HepG2 (cell line): Measurements from ENCODE around the gene ERO1A. TPM values are rescaled to one million over a fixed set of nuclear protein-coding genes. Genes with fewer than 3 reads are reported as not detected.

Experiments
- DBP ChIP-seq: sonication (generic); formaldehyde crosslinking; IDR thresholded peaks from 2 replicates; pipeline ENCODE4 v1.4.0; 2020; ENCODE audit warnings: missing genetic modification reagents; ENCODE audit errors: not compliant biosample characterization
- DPF2 ChIP-seq: sonication (generic); formaldehyde crosslinking; IDR thresholded peaks from 2 replicates; pipeline ENCODE4 v1.4.0; 2020; ENCODE audit warnings: mild to moderate bottlenecking, low read depth, missing genetic modification reagents, borderline replicate concordance
- ETV5 ChIP-seq: IDR thresholded peaks from 2 replicates; pipeline ENCODE4 v1.6.1; 2018; ENCODE audit warnings: missing biosample characterization, missing genetic modification reagents, inconsistent platforms, borderline replicate concordance
- GABPB1 ChIP-seq: IDR thresholded peaks from 2 replicates; pipeline ENCODE4 v1.6.1; 2016; ENCODE audit warnings: mild to moderate bottlenecking, missing genetic modification reagents, moderate library complexity, missing compliant biosample characterization
- GATA4 ChIP-seq: sonication (generic); IDR thresholded peaks from 2 replicates; pipeline ENCODE4 v1.6.1; 2016; ENCODE audit warnings: antibody characterized with exemption, low read depth, borderline replicate concordance
- HBP1 ChIP-seq: IDR thresholded peaks from 2 replicates; pipeline ENCODE4 v1.6.1; 2016; ENCODE audit warnings: low read depth, control low read depth
- HMG20B ChIP-seq: conservative IDR thresholded peaks from 2 replicates; pipeline ENCODE4 v1.6.1; 2016; ENCODE audit warnings: missing genetic modification reagents, missing compliant biosample characterization
- ISL2 ChIP-seq: sonication (generic); formaldehyde crosslinking; IDR thresholded peaks from 2 replicates; pipeline ENCODE4 v1.5.0; 2020; ENCODE audit warnings: missing genetic modification reagents
- NAIF1 ChIP-seq: sonication (generic); formaldehyde crosslinking; IDR thresholded peaks from 2 replicates; pipeline ENCODE4 v1.5.0; 2020; ENCODE audit warnings: mild to moderate bottlenecking, missing genetic modification reagents, borderline replicate concordance
- NFKB2 ChIP-seq: sonication (generic); formaldehyde crosslinking; IDR thresholded peaks from 2 replicates; pipeline ENCODE4 v1.4.0; 2020; ENCODE audit warnings: missing genetic modification reagents, borderline replicate concordance
- PHF8 ChIP-seq: sonication (generic); formaldehyde crosslinking; IDR thresholded peaks from 2 replicates; pipeline ENCODE4 v1.5.0; 2020; ENCODE audit warnings: missing genetic modification reagents
- RAD51 ChIP-seq: fragments of 450-650 bp; IDR thresholded peaks from 2 replicates; pipeline ENCODE4 v1.6.1; 2016; ENCODE audit warnings: borderline replicate concordance
- RELA ChIP-seq: sonication (generic); formaldehyde crosslinking; IDR thresholded peaks from 2 replicates; pipeline ENCODE4 v1.4.0; 2020; ENCODE audit warnings: missing genetic modification reagents
- SATB2 ChIP-seq: sonication (generic); formaldehyde crosslinking; IDR thresholded peaks from 2 replicates; pipeline ENCODE4 v1.5.0; 2020; ENCODE audit warnings: missing genetic modification reagents
- SIN3B ChIP-seq: fragments of 150-350 bp; IDR thresholded peaks from 2 replicates; pipeline ENCODE4 v1.6.1; 2014; ENCODE audit warnings: low read length
- SMYD3 ChIP-seq: sonication (generic); formaldehyde crosslinking; IDR thresholded peaks from 2 replicates; pipeline ENCODE4 v1.8.1; 2023; ENCODE audit warnings: mild to moderate bottlenecking, missing genetic modification reagents
- TBX2 ChIP-seq: sonication (generic); formaldehyde crosslinking; IDR thresholded peaks from 2 replicates; pipeline ENCODE4 v1.5.0; 2020; ENCODE audit warnings: missing genetic modification reagents, mild to moderate bottlenecking, borderline replicate concordance
- U2AF1 ChIP-seq: fragments of 200-400 bp; formaldehyde crosslinking; optimal IDR thresholded peaks from 2 replicates; pipeline ENCODE3; 2017; ENCODE audit warnings: mild to moderate bottlenecking, low read depth, low read length
- ZBTB14 ChIP-seq: sonication (generic); formaldehyde crosslinking; IDR thresholded peaks from 2 replicates; pipeline ENCODE4 v1.4.0; 2020; ENCODE audit warnings: missing genetic modification reagents
- ZBTB38 ChIP-seq: sonication (generic); formaldehyde crosslinking; IDR thresholded peaks from 2 replicates; pipeline ENCODE4 v1.5.1; 2020; ENCODE audit warnings: mild to moderate bottlenecking, missing genetic modification reagents
- ZFP82 ChIP-seq: sonication (generic); formaldehyde crosslinking; IDR thresholded peaks from 2 replicates; pipeline ENCODE4 v1.5.1; 2020; ENCODE audit warnings: mild to moderate bottlenecking, missing genetic modification reagents, borderline replicate concordance
- ZNF225 ChIP-seq: sonication (generic); formaldehyde crosslinking; IDR thresholded peaks from 2 replicates; pipeline ENCODE4 v1.4.0; 2020; ENCODE audit warnings: mild to moderate bottlenecking, missing genetic modification reagents
- ZNF546 ChIP-seq: sonication (generic); formaldehyde crosslinking; conservative IDR thresholded peaks from 2 replicates; pipeline ENCODE4 v1.8.1; 2023; ENCODE audit warnings: mild to moderate bottlenecking, missing genetic modification reagents
- ZNF563 ChIP-seq: sonication (generic); formaldehyde crosslinking; IDR thresholded peaks from 2 replicates; pipeline ENCODE4 v1.8.0; 2022; ENCODE audit warnings: mild to moderate bottlenecking, moderate library complexity, missing genetic modification reagents
- ZNF749 ChIP-seq: sonication (generic); formaldehyde crosslinking; IDR thresholded peaks from 2 replicates; pipeline ENCODE4 v1.8.0; 2022; ENCODE audit warnings: mild to moderate bottlenecking, missing genetic modification reagents, moderate library complexity, borderline replicate concordance
- ZNF883 ChIP-seq: sonication (generic); formaldehyde crosslinking; IDR thresholded peaks from 2 replicates; pipeline ENCODE4 v1.5.1; 2020; ENCODE audit warnings: mild to moderate bottlenecking, missing genetic modification reagents; ENCODE audit errors: not compliant biosample characterization
- polyA plus RNA-seq, 8 experiments: library from polyadenylated mRNA; depleted of rRNA in 3 of 8; stranded (reverse) in 7 of 8; unstranded in 1 of 8; fragments of >200 nt; fragmentation: Illumina TruSeq in 4 of 8; extraction: Trizol in 4 of 8; gene quantifications; 2 replicates each; pipeline versions ENCODE4 v1.2.1 to v1.2.3, GENCODE V29; 2011 to 2016; ENCODE audit warnings: low read depth in 4 of 8, missing spikeins in 1 of 8, mixed read lengths in 1 of 8; ENCODE audit not compliant: insufficient read depth in 1 of 8
- total RNA-seq, 5 experiments: library from RNA; depleted of rRNA; stranded (reverse); fragments of >200 nt; fragmentation: Illumina TruSeq; extraction: Trizol; gene quantifications; 2 replicates each; pipeline ENCODE4 v1.2.3, GENCODE V29; 2016; ENCODE audit warnings: low read depth in 1 of 5

Gene ERO1A
- total and polyA plus RNA-seq, 2 of the 13 experiments (the other 11 are each of a cell fraction or from before 2014, with no cell fraction given), result 60.3 to 137 TPM

- peak; percentile 74 for TF ChIP-seq U2AF1
- TF ChIP-seq DPF2 (CRISPR knock-in tag), result no peak
- peak; percentile 14 for TF ChIP-seq ZNF883 (CRISPR knock-in tag)
- TF ChIP-seq RELA (CRISPR knock-in tag), result 0 out of 2 replicates have a peak, but pooled peaks have one; percentile 2
- peak; percentile 56; the same call in 1 of the 2 replicates for TF ChIP-seq ISL2
- TF ChIP-seq HBP1 (CRISPR knock-in tag), result peak; percentile 89
- peak; percentile 75 for TF ChIP-seq TBX2 (CRISPR knock-in tag)
- TF ChIP-seq NFKB2 (CRISPR knock-in tag), result peak; percentile 63; the same call in 1 of the 2 replicates
- peak; percentile 61; the same call in 1 of the 2 replicates for TF ChIP-seq ETV5 (CRISPR knock-in tag)
- peak; percentile 69; the same call in 1 of the 2 replicates for TF ChIP-seq ZBTB38
- peak; percentile 65; the same call in 1 of the 2 replicates for TF ChIP-seq SMYD3 (CRISPR knock-in tag)
- peak; percentile 96 for TF ChIP-seq PHF8 (CRISPR knock-in tag)
- TF ChIP-seq DBP, result no peak
- no peak for TF ChIP-seq SATB2 (CRISPR knock-in tag)
- TF ChIP-seq ZFP82, result no peak
- 0 out of 2 replicates have a peak, but pooled peaks have one; percentile 54 for TF ChIP-seq ZNF225 (CRISPR knock-in tag)
- peak; percentile 59; the same call in 1 of the 2 replicates for TF ChIP-seq SIN3B
- TF ChIP-seq RAD51, result no peak
- TF ChIP-seq NAIF1, result no peak
- TF ChIP-seq GABPB1, result peak; percentile 93
- TF ChIP-seq ZNF749 (CRISPR knock-in tag), result peak; percentile 31; the same call in 1 of the 2 replicates
- TF ChIP-seq GATA4, result peak; percentile 64; the same call in 1 of the 2 replicates
- no peak for TF ChIP-seq ZNF563 (CRISPR knock-in tag)
- no peak for TF ChIP-seq HMG20B (CRISPR knock-in tag)
- TF ChIP-seq ZNF546 (CRISPR knock-in tag), result 0 out of 2 replicates have a peak, but pooled peaks have one; percentile 21
- TF ChIP-seq ZBTB14, result no peak
Measured at GRCh38 chr14:52706724-52707706, 11.7 kb upstream of the ERO1A start, which contains the start of gene PSMC6 (continued).
